Left ventricle myocardium inferior (tissue), 1 donor: Measurements from ENCODE around the gene FAM149A. TPM values are rescaled to one million over a fixed set of nuclear protein-coding genes. Genes with fewer than 3 reads are reported as not detected.
A peak's percentile ranks its signal among the peaks of the same experiment; 100 is the strongest.

ENCODE experiments used
- DNase-seq: peaks from one replicate; pipeline ENCODE4 v3.0.0-alpha.2; 2020
- H3K27ac ChIP-seq: fragments of 200-600 bp; replicated peaks from 2 replicates; pipeline ENCODE4 v1.8.0; 2021
- H3K27me3 ChIP-seq: fragments of 200-600 bp; 2 replicates; pipeline ENCODE4 v1.8.0; 2021; ENCODE audit warnings: low read depth
- H3K36me3 ChIP-seq: fragments of 200-600 bp; 2 replicates; pipeline ENCODE4 v1.8.0; 2021
- H3K4me1 ChIP-seq: fragments of 200-600 bp; 2 replicates; pipeline ENCODE4 v1.8.0; 2021
- H3K4me3 ChIP-seq: fragments of 200-600 bp; 2 replicates; pipeline ENCODE4 v1.8.0; 2021; ENCODE audit warnings: mild to moderate bottlenecking, moderate library complexity
- H3K9me3 ChIP-seq: fragments of 200-600 bp; replicated peaks from 2 replicates; pipeline ENCODE4 v1.8.0; 2021
- CTCF ChIP-seq: fragments of 200-600 bp; IDR thresholded peaks from 2 replicates; pipeline ENCODE4 v1.8.0; 2021; ENCODE audit warnings: antibody characterized with exemption, mild to moderate bottlenecking, borderline replicate concordance
- intact Hi-C: fragments of 100-400 bp; cut with micrococcal nuclease; formaldehyde crosslinking; loops from one replicate; pipeline ENCODE4 v1.11.0; 2022
- total RNA-seq: library from RNA; stranded (reverse); fragmentation: NEBNext Ultra II Directional; extraction: Animal tissue kit (Norgen Biotek cat#: 25700); gene quantifications from one replicate; pipeline ENCODE4 v1.2.1, GENCODE V29; 2021
- donor health status: DM: no; HTN: yes; CAD: no; lungs with severe emphysema.

The FAM149A gene
- total RNA-seq, 1 donor from 2014 or later = 12.2 TPM

GRCh38 chr4:186118582-186118981 lies 14.1 kb downstream of the FAM149A start:
- no peak overlapping the region for H3K4me3 ChIP-seq
- intact Hi-C loops = no loop called here
- H3K36me3 ChIP-seq = no peaks in the 10 kb centered on the region
- no peak for DNase-seq
- no peak overlapping the region for H3K27ac ChIP-seq
- peaks cover 28% of the 10 kb centered on the region for H3K27me3 ChIP-seq
- H3K4me1 ChIP-seq = no peaks in the 10 kb centered on the region
- no peak for TF ChIP-seq CTCF
- no peaks in the 10 kb centered on the region for H3K9me3 ChIP-seq

GRCh38 chr4:186121057-186121456 lies 16.6 kb downstream of the FAM149A start:
- Histone ChIP-seq H3K4me1 (no peaks in the 10 kb centered on the region), H3K9me3 (no peaks in the 10 kb centered on the region), H3K27me3 (peaks cover 28% of the 10 kb centered on the region), H3K4me3 (no peak overlapping the region), H3K36me3 (no peaks in the 10 kb centered on the region), H3K27ac (no peak overlapping the region)
- intact Hi-C loops = no loop called here
- TF ChIP-seq CTCF = no peak
- DNase-seq = no peak

GRCh38 chr4:186128842-186129241 lies 24.3 kb downstream of the FAM149A start:
- H3K9me3 ChIP-seq = no peaks in the 10 kb centered on the region
- H3K36me3 ChIP-seq = no peaks in the 10 kb centered on the region
- no peak overlapping the region for H3K27ac ChIP-seq
- H3K27me3 ChIP-seq = peaks cover 5% of the 10 kb centered on the region
- DNase-seq = no peak
- no peak overlapping the region for H3K4me3 ChIP-seq
- intact Hi-C loops = no loop called here
- TF ChIP-seq CTCF = no peak
- no peaks in the 10 kb centered on the region for H3K4me1 ChIP-seq

GRCh38 chr4:186131935-186132334 lies 27.4 kb downstream of the FAM149A start:
- H3K9me3 ChIP-seq = no peaks in the 10 kb centered on the region
- no peak overlapping the region for H3K27ac ChIP-seq
- H3K4me1 ChIP-seq = no peaks in the 10 kb centered on the region
- intact Hi-C loops = no loop called here
- TF ChIP-seq CTCF = no peak
- no peaks in the 10 kb centered on the region for H3K36me3 ChIP-seq
- no peak for DNase-seq
- H3K27me3 ChIP-seq = peaks cover 5% of the 10 kb centered on the region
- no peak overlapping the region for H3K4me3 ChIP-seq

GRCh38 chr4:186132577-186133242 lies 28.2 kb downstream of the FAM149A start:
- no peak overlapping the region for H3K27ac ChIP-seq

More at GRCh38 chr4:186132577-186133242, 28.2 kb downstream of the FAM149A start:
- Histone ChIP-seq H3K9me3 (no peaks in the 10 kb centered on the region), H3K36me3 (no peaks in the 10 kb centered on the region), H3K4me3 (no peak overlapping the region), H3K4me1 (no peaks in the 10 kb centered on the region), H3K27me3 (peaks cover 5% of the 10 kb centered on the region)
- TF ChIP-seq CTCF = peak; percentile 16
- intact Hi-C loops = no loop called here
- no peak for DNase-seq
